ENCODE results near the gene GABPA.

GABPA gene

GRCh38 chr21:25811186-25811585, 76.4 kb downstream of the GABPA start:
- no peak for DNase-seq (ENCODE audit: low spot score)

DNA sequence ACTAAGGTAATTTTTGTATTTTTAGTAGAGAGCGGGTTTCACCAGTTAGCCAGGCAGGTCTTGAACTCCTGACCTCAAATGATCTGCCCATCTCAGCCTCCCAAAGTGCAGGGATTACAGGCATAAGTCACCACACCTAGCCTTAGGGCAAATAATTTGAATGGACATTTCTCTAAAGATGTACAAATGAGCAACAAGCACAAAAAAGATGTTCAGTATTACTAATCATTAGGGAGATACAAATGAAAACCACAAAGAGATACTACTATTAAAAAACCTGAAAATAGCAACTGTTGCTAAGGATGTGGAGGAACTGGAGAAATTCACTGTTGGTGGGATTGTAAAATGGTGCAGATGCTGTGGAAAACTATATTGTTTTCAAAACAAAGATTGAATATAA, 79.1 kb downstream of the GABPA start:
- no peak for DNase-seq (ENCODE audit: low spot score)

- no peak for DNase-seq (ENCODE audit: low spot score)
These were observed 83.3 kb downstream of the GABPA start for GRCh38 chr21:25818121-25818520.

DNA sequence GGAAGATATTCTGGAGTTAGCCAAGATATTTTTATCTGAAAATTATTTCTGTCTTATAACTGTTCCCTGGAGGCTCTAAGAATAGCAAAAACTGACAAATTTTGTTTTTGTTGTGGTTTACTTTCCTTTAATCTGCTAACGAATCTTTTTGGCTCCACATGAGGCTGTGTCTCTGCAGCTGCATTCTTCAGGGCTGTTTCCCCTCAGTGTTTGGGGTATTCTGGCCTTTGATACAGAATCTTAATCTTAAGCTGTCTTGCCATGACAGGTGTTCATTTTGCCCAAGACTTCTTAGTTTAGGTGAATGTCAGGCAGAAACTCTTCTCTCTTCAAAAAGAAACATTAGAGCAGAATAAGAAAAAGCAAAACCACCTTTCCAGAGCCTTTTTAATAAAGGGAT, 83.8 kb downstream of the GABPA start:
- DNase-seq (ENCODE audit: low spot score), result no peak
